ENCODE results near the gene TOPAZ1. TPM values are rescaled to one million over a fixed set of nuclear protein-coding genes. Genes with fewer than 3 reads are reported as not detected.

The TOPAZ1 gene
- total and polyA plus RNA-seq, 2 of the 8 experiments (the other 6 are each of a cell fraction or from before 2014, with no cell fraction given): not detected

GRCh38 chr3:44340058-44340395 lies 98.3 kb downstream of the TOPAZ1 start:
- H3K36me3 ChIP-seq (ENCODE audit: control insufficient read depth in 2 of 4, insufficient read depth in 4 of 4, low read length in 3 of 4): peaks cover 0 to 3% (median 0%) of the 10 kb centered on the region in 4 experiments; a peak in 1 of 8 replicates
- no peak overlapping the region for H2BK15ac ChIP-seq (ENCODE audit: low read length)
- H2BK5ac ChIP-seq (ENCODE audit: low read depth, low read length): no peak overlapping the region
- CTCF ChIA-PET (ENCODE audit: partially characterized antibody): interaction anchor here (0.7 kb wide), 1 partner anchor 136 kb away, joined by 3 read pairs; no protein-coding TSS in a partner anchor
- H4K91ac ChIP-seq (replicated peaks; ENCODE audit: insufficient read length, low read length): no peak overlapping the region
- POLR2A ChIA-PET (ENCODE audit: partially characterized antibody): interaction anchor here (1.0 kb wide), 1 partner anchor 138 kb away, joined by 3 read pairs; no protein-coding TSS in a partner anchor
- peak overlapping the region in 1 of 4 experiments; percentile 73; a peak in 2 of 8 replicates for H3K4me3 ChIP-seq (ENCODE audit: extremely low read depth in 1 of 4, insufficient read depth in 2 of 4, low read depth in 3 of 4, low read length in 4 of 4)
- no peak overlapping the region for H4K8ac ChIP-seq (ENCODE audit: extremely low read depth, insufficient read depth, low read length)
- no peak overlapping the region for H3K27ac ChIP-seq (ENCODE audit: low read depth, low read length)
- no peaks in the 10 kb centered on the region for H3K9me3 ChIP-seq (ENCODE audit: insufficient read depth in 2 of 2, low read depth in 1 of 2, low read length in 1 of 2)
- H3K56ac ChIP-seq (replicated peaks; ENCODE audit: insufficient read length, low read depth, low read length): no peak overlapping the region
- no peak overlapping the region for H3K23ac ChIP-seq (ENCODE audit: insufficient read length)
- peaks cover 0 to 6% (median 3%) of the 10 kb centered on the region in 4 experiments; a peak in 4 of 7 replicates for H3K4me1 ChIP-seq (replicated peaks in 1 of 4; ENCODE audit: control insufficient read depth in 3 of 4, insufficient read depth in 4 of 4, low read length in 3 of 4)
- no peak overlapping the region for H3K4ac ChIP-seq (replicated peaks; ENCODE audit: insufficient read length, low read depth, low read length)
- no peak for TF ChIP-seq FOSL1 (IDR thresholded peaks at IDR 0.05; ENCODE audit: insufficient read depth, low read depth, low read length)
- TF ChIP-seq, protein P1, sequence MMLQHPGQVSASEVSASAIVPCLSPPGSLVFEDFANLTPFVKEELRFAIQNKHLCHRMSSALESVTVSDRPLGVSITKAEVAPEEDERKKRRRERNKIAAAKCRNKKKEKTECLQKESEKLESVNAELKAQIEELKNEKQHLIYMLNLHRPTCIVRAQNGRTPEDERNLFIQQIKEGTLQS (IDR thresholded peaks at IDR 0.05; ENCODE audit: insufficient read depth, low read depth, low read length): no peak
- 93% methylated on average over 3 of the region's 3 CpGs; no CpG with 5 or more reads in 1 of the 2 experiments for WGBS, 2 experiments (ENCODE audit: extremely low coverage in 1 of 2, insufficient coverage in 1 of 2, insufficient read length in 1 of 2, insufficient replicate concordance in 2 of 2, low coverage in 1 of 2, low lambda C conversion rate in 2 of 2, missing lambda C conversion rate in 1 of 2)
- H3K23me2 ChIP-seq (ENCODE audit: low read depth, low read length): no peaks in the 10 kb centered on the region
- FAIRE-seq (no peak), DNase-seq (ENCODE audit: low read depth in 1 of 2, low spot score in 2 of 2) (no peak)
- no peak overlapping the region for H2AK5ac ChIP-seq (ENCODE audit: low read depth, low read length)
- peak overlapping the region in 1 of 2 experiments; percentile 70; a peak in 1 of 4 replicates for H3K4me2 ChIP-seq (ENCODE audit: insufficient read depth in 1 of 2, low read depth in 2 of 2, low read length in 2 of 2)
- no peak overlapping the region for H3K18ac ChIP-seq (ENCODE audit: extremely low read depth, low read length)
- H2BK12ac ChIP-seq (ENCODE audit: low read depth, low read length): no peak overlapping the region
- H3K14ac ChIP-seq (ENCODE audit: insufficient read length): no peak overlapping the region
- H3K79me2 ChIP-seq (ENCODE audit: control insufficient read depth in 1 of 2, insufficient read depth in 2 of 2, low read length in 2 of 2): peaks cover 0 to 28% of the 10 kb centered on the region in 2 experiments; a peak in 3 of 4 replicates
- no peaks in the 10 kb centered on the region for H4K20me1 ChIP-seq (replicated peaks in 1 of 2; ENCODE audit: control insufficient read depth in 1 of 2, insufficient read depth in 2 of 2, low read length in 2 of 2)
- H2AFZ ChIP-seq (ENCODE audit: low read length): no peak overlapping the region
- H2BK20ac ChIP-seq (ENCODE audit: low read length): no peak overlapping the region
- H4K5ac ChIP-seq (ENCODE audit: insufficient read length, low read depth, low read length): no peak overlapping the region
- no peaks in the 10 kb centered on the region for H3K79me1 ChIP-seq (ENCODE audit: low read depth, low read length)
- no peak overlapping the region for H3K9ac ChIP-seq (replicated peaks in 1 of 4; ENCODE audit: extremely low read depth in 1 of 4, low read depth in 3 of 4, low read length in 3 of 4)
- no peak overlapping the region for H2BK120ac ChIP-seq (replicated peaks; ENCODE audit: low read depth, low read length)
- H3K27me3 ChIP-seq (replicated peaks in 1 of 4; ENCODE audit: control insufficient read depth in 3 of 4, extremely low read depth in 1 of 4, insufficient read depth in 3 of 4, low read length in 3 of 4): no peaks in the 10 kb centered on the region

Measured in H1 (cell line).